Heart left ventricle (tissue), 16 donors: ENCODE measurements around the gene WNT7A. TPM values are rescaled to one million over a fixed set of nuclear protein-coding genes. Genes with fewer than 3 reads are reported as not detected.
A peak's percentile ranks its signal among the peaks of the same experiment; 100 is the strongest.

Experiments used
- ATAC-seq, 4 donors: fragments of 200-7000 bp; cut with Tn5 transposase; one replicate each; pipeline ENCODE4 v1.9.1; 2020 to 2022; ENCODE audit warnings: moderate library complexity in 4 of 4, mild to moderate bottlenecking in 3 of 4, moderate number of reproducible peaks in 1 of 4
- DNase-seq, 5 donors: peaks; one replicate each; pipeline ENCODE4 v3.0.0-alpha.2; 2020
- H3K27ac ChIP-seq, 12 donors: fragments of 200-600 bp; sonication (generic) in 4 of 12; one replicate each; pipeline versions ENCODE4 v1.5.0 to v1.8.0; 2016 to 2022; ENCODE audit warnings: mild to moderate bottlenecking in 2 of 12
- H3K27me3 ChIP-seq, 9 donors: fragments of 200-600 bp; sonication (generic) in 2 of 9; one replicate each; pipeline versions ENCODE4 v1.5.1 to v1.8.0; 2016 to 2022; ENCODE audit warnings: mild to moderate bottlenecking in 3 of 9
- H3K36me3 ChIP-seq, 9 donors: fragments of 200-600 bp; sonication (generic) in 2 of 9; one replicate each; pipeline versions ENCODE4 v1.5.0 to v1.8.0; 2018 to 2022; ENCODE audit warnings: mild to moderate bottlenecking in 2 of 9
- H3K4me1 ChIP-seq, 12 donors: fragments of 200-600 bp; sonication (generic) in 4 of 12; one replicate each; pipeline versions ENCODE4 v1.5.0 to v1.8.0; 2016 to 2022; ENCODE audit warnings: mild to moderate bottlenecking in 3 of 12
- H3K4me3 ChIP-seq, 12 donors: fragments of 200-600 bp; sonication (generic) in 4 of 12; one replicate each; pipeline versions ENCODE4 v1.5.0 to v1.8.0; 2017 to 2022; ENCODE audit warnings: mild to moderate bottlenecking in 9 of 12, moderate library complexity in 4 of 12
- H3K9me3 ChIP-seq, 12 donors: fragments of 200-600 bp; sonication (generic) in 4 of 12; one replicate each; pipeline versions ENCODE4 v1.5.0 to v1.8.0; 2016 to 2022; ENCODE audit warnings: mild to moderate bottlenecking in 1 of 12
- CTCF ChIP-seq, 12 donors: fragments of 200-600 bp; sonication (generic) in 4 of 12; IDR thresholded peaks; one replicate each; pipeline versions ENCODE4 v1.5.0 to v1.8.0; 2018 to 2022; ENCODE audit warnings: antibody characterized with exemption in 12 of 12, mild to moderate bottlenecking in 5 of 12
- POLR2A ChIP-seq, 2 donors: fragments of 450-650 bp; IDR thresholded peaks; one replicate each; pipeline ENCODE4 v1.6.1; 2017; ENCODE audit warnings: antibody characterized with exemption in 2 of 2, mild to moderate bottlenecking in 2 of 2, moderate library complexity in 2 of 2
- WGBS, 4 donors: extraction: QIAGEN DNeasy Blood & Tissue Kit in 2 of 4; methylation state at CpG; one replicate each; pipeline versions ENCODE4 v1.1.5 to v1.1.7; 2013 to 2018; 5-methylcytosine and 5-hydroxymethylcytosine counted together
- intact Hi-C, 10 donors: fragments of 100-400 bp; cut with DNase I; formaldehyde crosslinking; loops; one replicate each; pipeline versions ENCODE4 v1.11.1 to v1.14.2; 2022
- polyA plus RNA-seq, 2 donors: library from polyadenylated mRNA; stranded (reverse); fragments of 200-250 nt; gene quantifications; one replicate each; pipeline ENCODE4 v1.2.3, GENCODE V29; 2013
- total RNA-seq, 9 donors: library from RNA; depleted of rRNA in 2 of 9; stranded (reverse); fragments of >200 nt in 2 of 9; fragmentation: NEBNext Ultra II Directional in 3 of 9; extraction: Animal tissue kit (Norgen Biotek cat#: 25700) in 3 of 9; gene quantifications; one replicate each; pipeline versions ENCODE4 v1.1.0 to v1.2.4, GENCODE V29; 2016 to 2023
- donor health status: ischemic (EF 13 %, LVEDD 7.1; RV severe dilation, severe dysfunction).
- donor health status: healthy with polysubstance abuse.
- donor health status: DM: no; HTN: yes; CAD: no.
- donor health status: DM: no; HTN: no; CAD: no.
- donor health status: ischemic (EF 25% LVEDD 6.9; RV normal size, moderate dysfunction).
- donor health status: ischemic (EF 25% LVEDD 5.7; RV mildly dilated, moderate dysfunction).
- donor health status: healthy.
- donor health status: DM: yes; HTN: yes; CAD: no.
- donor health status: ischemic (EF 35%, LVEDD 5.7; RV mildly dilated, moderate dysfunction).
- donor health status: nonischemic (EF 11% LVEDD 7.7; RV severe dilation, severe dysfunction).
- donor health status: DM: yes; HTN: yes; CAD: no.
- donor health status: PGD.
- donor health status: ischemic (EF 29% LVEDD 5.4; RV normal size, mild dysfunction).
- donor health status: nonischemic (EF 23%, LVEDD 6.1; RV moderate dilation, normal function).

Gene WNT7A
- total and polyA plus RNA-seq, 11 donors, result not detected

- Histone ChIP-seq H3K27ac (no peak overlapping the region), H3K27me3 (peaks cover 0 to 56% (median 12%) of the 10 kb centered on the region in 9 donors), H3K9me3 (no peaks in the 10 kb centered on the region), H3K4me3 (no peak overlapping the region), H3K4me1 (peaks cover 0 to 12% (median 0%) of the 10 kb centered on the region in 12 donors), H3K36me3 (no peaks in the 10 kb centered on the region)
- 73 to 81% (median 73%) methylated on average over 7 of the region's 7 CpGs for WGBS, 4 donors
- ATAC-seq, result no peak
- TF ChIP-seq POLR2A (IDR thresholded peaks at IDR 0.05), result no peak
- TF ChIP-seq CTCF (IDR thresholded peaks at IDR 0.05), result no peak
- no peak for DNase-seq
- intact Hi-C loops, result no loop called here
Observed at GRCh38 chr3:13785351-13785750, 94.5 kb downstream of the WNT7A start.

GRCh38 chr3:13783476-13783875 is 96.4 kb downstream of the WNT7A start:
- intact Hi-C loops, result no loop called here
- Histone ChIP-seq H3K9me3 (no peaks in the 10 kb centered on the region), H3K4me1 (peaks cover 0 to 12% (median 0%) of the 10 kb centered on the region in 12 donors), H3K27me3 (peaks cover 0 to 56% (median 13%) of the 10 kb centered on the region in 9 donors), H3K36me3 (no peaks in the 10 kb centered on the region), H3K27ac (no peak overlapping the region), H3K4me3 (no peak overlapping the region)
- no peak for ATAC-seq
- WGBS, 4 donors, result 57 to 71% (median 63%) methylated on average over 8 of the region's 8 CpGs
- peak in 1 of 5 donors; percentile 32 for DNase-seq
- TF ChIP-seq CTCF (IDR thresholded peaks at IDR 0.05) (no peak), POLR2A (IDR thresholded peaks at IDR 0.05) (no peak)

- TF ChIP-seq POLR2A (IDR thresholded peaks at IDR 0.05) (no peak), CTCF (IDR thresholded peaks at IDR 0.05) (no peak)
- WGBS, 4 donors, result 25 to 38% (median 30%) methylated on average over 11 of the region's 11 CpGs
- ATAC-seq (peak in 2 of 4 donors; percentile 42 to 51), DNase-seq (peak in 1 of 5 donors; percentile 58)
- no peak overlapping the region for H3K27ac ChIP-seq
- peaks cover 0 to 46% (median 13%) of the 10 kb centered on the region in 9 donors for H3K27me3 ChIP-seq
- intact Hi-C loops, result no loop called here
- H3K4me3 ChIP-seq, result peak overlapping the region in 4 of 12 donors; percentile 5 to 24 (median 10)
- no peaks in the 10 kb centered on the region for H3K36me3 ChIP-seq
- peaks cover 0 to 12% (median 0%) of the 10 kb centered on the region in 12 donors for H3K4me1 ChIP-seq
- no peaks in the 10 kb centered on the region for H3K9me3 ChIP-seq
Observed at GRCh38 chr3:13782501-13782900, 97.4 kb downstream of the WNT7A start.

GRCh38 chr3:13781417-13781816 is 98.5 kb downstream of the WNT7A start:
- 77 to 87% (median 83%) methylated on average over 5 of the region's 5 CpGs for WGBS, 4 donors
- TF ChIP-seq CTCF (IDR thresholded peaks at IDR 0.05) (no peak), POLR2A (IDR thresholded peaks at IDR 0.05) (no peak)
- intact Hi-C loops, result no loop called here
- no peak for ATAC-seq
- H3K4me3 ChIP-seq, result no peak overlapping the region
- no peak for DNase-seq
- H3K27me3 ChIP-seq, result peaks cover 0 to 43% (median 10%) of the 10 kb centered on the region in 9 donors
- peaks cover 0 to 12% (median 0%) of the 10 kb centered on the region in 12 donors for H3K4me1 ChIP-seq
- no peaks in the 10 kb centered on the region for H3K36me3 ChIP-seq
- no peak overlapping the region for H3K27ac ChIP-seq
- H3K9me3 ChIP-seq, result no peaks in the 10 kb centered on the region
